IMR-90 (cell line): ENCODE results near the gene KL. TPM values are rescaled to one million over a fixed set of nuclear protein-coding genes. Genes with fewer than 3 reads are reported as not detected.

Experiments used
- ATAC-seq: fragments of 200-7000 bp; cut with Tn5 transposase; 2 replicates; pipeline ENCODE4 v1.9.1; 2020; ENCODE audit warnings: low read depth, mild to moderate bottlenecking, moderate library complexity
- BruUV-seq: library from RNA; stranded (reverse); fragments of 400-500 nt; replicated peaks from 2 replicates; lab custom pipeline; 2021; lab: Mats Ljungman, UMichigan
- CTCF ChIA-PET: fragments of 300-600 bp; formaldehyde crosslinking; extraction: SDS; loops from one replicate; lab custom pipeline; 2021; ENCODE audit warnings: antibody characterized with exemption; lab: Yijun Ruan, JAX
- POLR2A ChIA-PET: fragments of 300-600 bp; sonication (Branson Sonifier 250); formaldehyde crosslinking; loops from one replicate; lab custom pipeline; 2022; ENCODE audit warnings: antibody characterized with exemption; ENCODE audit not compliant: unreplicated experiment; lab: Charles Lee
- DNase-seq: peaks from one replicate; pipeline ENCODE4 v3.0.0; 2013
- H2AFZ ChIP-seq: replicated peaks from 2 replicates; pipeline ENCODE3; 2013; ENCODE audit warnings: low read length, mild to moderate bottlenecking; ENCODE audit not compliant: poor library complexity
- H2AK5ac ChIP-seq: 2 replicates; pipeline ENCODE4 v1.6.1; 2013; ENCODE audit warnings: low read depth, low read length, inconsistent platforms
- H2AK9ac ChIP-seq: replicated peaks from 2 replicates; pipeline ENCODE3; 2013; ENCODE audit warnings: mild to moderate bottlenecking, low read depth, low read length, moderate library complexity; ENCODE audit not compliant: poor library complexity
- H2BK120ac ChIP-seq: 2 replicates; pipeline ENCODE4 v1.6.1; 2013; ENCODE audit warnings: low read depth, low read length, inconsistent platforms
- H2BK15ac ChIP-seq: 3 replicates; pipeline ENCODE4 v1.6.1; 2013; ENCODE audit warnings: low read depth, low read length, inconsistent platforms
- H2BK20ac ChIP-seq: 2 replicates; pipeline ENCODE4 v1.6.1; 2013; ENCODE audit warnings: low read depth, mild to moderate bottlenecking, inconsistent platforms, low read length, moderate library complexity
- H2BK5ac ChIP-seq: 2 replicates; pipeline ENCODE4 v1.6.1; 2013; ENCODE audit warnings: mild to moderate bottlenecking, low read depth, low read length, inconsistent platforms; ENCODE audit not compliant: poor library complexity, severe bottlenecking
- H3K14ac ChIP-seq: replicated peaks from 2 replicates; pipeline ENCODE4 v1.6.1; 2013; ENCODE audit warnings: low read depth, low read length, inconsistent platforms
- H3K18ac ChIP-seq: 2 replicates; pipeline ENCODE4 v1.6.1; 2013; ENCODE audit warnings: low read depth, low read length, control low read depth
- H3K23ac ChIP-seq: 2 replicates; pipeline ENCODE4 v1.6.1; 2013; ENCODE audit warnings: low read depth, low read length, inconsistent platforms
- H3K27ac ChIP-seq: 2 replicates; pipeline ENCODE4 v1.5.1; 2013; ENCODE audit warnings: mild to moderate bottlenecking, control low read depth, low read length; ENCODE audit not compliant: insufficient read depth
- H3K27me3 ChIP-seq: 2 replicates; pipeline ENCODE4 v1.6.1; 2013; ENCODE audit warnings: low read length; ENCODE audit not compliant: control insufficient read depth, insufficient read depth
- H3K36me3 ChIP-seq: 2 replicates; pipeline ENCODE4 v1.6.1; 2013; ENCODE audit warnings: low read length, mixed read lengths; ENCODE audit not compliant: control insufficient read depth, insufficient read depth
- H3K4ac ChIP-seq: 2 replicates; pipeline ENCODE4 v1.6.1; 2013; ENCODE audit warnings: low read depth, low read length, inconsistent platforms
- H3K4me1 ChIP-seq: 2 replicates; pipeline ENCODE4 v1.6.1; 2013; ENCODE audit warnings: low read length, mixed read lengths; ENCODE audit not compliant: control insufficient read depth, insufficient read depth
- H3K4me2 ChIP-seq: 2 replicates; pipeline ENCODE4 v1.6.1; 2013; ENCODE audit warnings: low read depth, mild to moderate bottlenecking, control low read depth, low read length, moderate library complexity
- H3K4me3 ChIP-seq: 2 replicates; pipeline ENCODE4 v1.5.1; 2013; ENCODE audit warnings: low read depth, mild to moderate bottlenecking, control low read depth, low read length, moderate library complexity; ENCODE audit not compliant: insufficient read depth
- H3K56ac ChIP-seq: 2 replicates; pipeline ENCODE4 v1.6.1; 2013; ENCODE audit warnings: low read length, inconsistent platforms; ENCODE audit not compliant: insufficient read depth; ENCODE audit errors: extremely low read depth
- H3K79me1 ChIP-seq, 2 experiments: 2 replicates each; pipeline ENCODE4 v1.6.1; 2013; ENCODE audit warnings: low read length in 2 of 2, inconsistent platforms in 1 of 2, low read depth in 1 of 2
- H3K9ac ChIP-seq: 2 replicates; pipeline ENCODE4 v1.6.1; 2013; ENCODE audit warnings: low read depth, low read length, control low read depth
- H3K9me1 ChIP-seq: 2 replicates; pipeline ENCODE4 v1.6.1; 2013; ENCODE audit warnings: low read length, inconsistent platforms; ENCODE audit not compliant: insufficient read depth
- H3K9me3 ChIP-seq: 2 replicates; pipeline ENCODE4 v1.6.1; 2013; ENCODE audit warnings: low read length; ENCODE audit not compliant: control insufficient read depth, insufficient read depth
- H4K20me1 ChIP-seq: 2 replicates; pipeline ENCODE4 v1.6.1; 2013; ENCODE audit warnings: low read length, inconsistent platforms; ENCODE audit not compliant: insufficient read depth
- H4K5ac ChIP-seq: 2 replicates; pipeline ENCODE4 v1.6.1; 2013; ENCODE audit warnings: mild to moderate bottlenecking, low read depth, low read length, control low read depth
- H4K8ac ChIP-seq, 2 experiments: 2 replicates each; pipeline ENCODE4 v1.6.1; 2013; ENCODE audit warnings: low read depth in 2 of 2, low read length in 2 of 2, control low read depth in 1 of 2, inconsistent platforms in 1 of 2
- H4K91ac ChIP-seq: 2 replicates; pipeline ENCODE4 v1.6.1; 2013; ENCODE audit warnings: low read depth, low read length, inconsistent platforms; ENCODE audit not compliant: insufficient read depth
- BHLHE40 ChIP-seq: fragments of 150-350 bp; IDR thresholded peaks from 2 replicates; pipeline ENCODE4 v1.6.1; 2016; ENCODE audit warnings: mild to moderate bottlenecking, low read depth, low read length
- CHD1 ChIP-seq: IDR thresholded peaks from 2 replicates; pipeline ENCODE4 v1.6.1; 2012; ENCODE audit warnings: low read depth, low read length, improper control_type of control experiment
- FOS ChIP-seq: fragments of 150-350 bp; IDR thresholded peaks from 2 replicates; pipeline ENCODE4 v1.6.1; 2016; ENCODE audit warnings: low read depth, low read length
- MAFK ChIP-seq: IDR thresholded peaks from 2 replicates; pipeline ENCODE4 v1.6.1; 2012; ENCODE audit warnings: low read depth, low read length, improper control_type of control experiment
- MAZ ChIP-seq: IDR thresholded peaks from 2 replicates; pipeline ENCODE4 v1.6.1; 2012; ENCODE audit warnings: low read depth, mild to moderate bottlenecking, low read length, improper control_type of control experiment, moderate library complexity, borderline replicate concordance
- NFE2L2 ChIP-seq: fragments of 150-350 bp; IDR thresholded peaks from 2 replicates; pipeline ENCODE4 v1.6.1; 2016; ENCODE audit warnings: low read depth, mild to moderate bottlenecking, low read length
- POLR2A ChIP-seq: IDR thresholded peaks from 2 replicates; pipeline ENCODE4 v1.6.1; 2012; ENCODE audit warnings: mild to moderate bottlenecking, low read depth, low read length
- RAD21 ChIP-seq: IDR thresholded peaks from 2 replicates; pipeline ENCODE4 v1.6.1; 2012; ENCODE audit warnings: low read length, improper control_type of control experiment
- RCOR1 ChIP-seq: IDR thresholded peaks from 2 replicates; pipeline ENCODE4 v1.6.1; 2012; ENCODE audit warnings: mild to moderate bottlenecking, low read length, improper control_type of control experiment; ENCODE audit not compliant: insufficient replicate concordance
- RFX5 ChIP-seq: IDR thresholded peaks from 2 replicates; pipeline ENCODE4 v1.8.0; 2012; ENCODE audit warnings: low read depth, mild to moderate bottlenecking, low read length, moderate library complexity
- SMC3 ChIP-seq: fragments of 150-350 bp; IDR thresholded peaks from 2 replicates; pipeline ENCODE4 v1.6.1; 2016; ENCODE audit warnings: low read depth, mild to moderate bottlenecking, antibody characterized with exemption, low read length, moderate library complexity
- WGBS, 2 experiments: methylation state at CpG; one replicate each; pipeline versions ENCODE4 v1.1.5 to v1.1.7; 2013; ENCODE audit warnings: missing lambda C conversion rate in 2 of 2; ENCODE audit not compliant: insufficient read length in 1 of 2; ENCODE audit errors: extremely low coverage in 2 of 2; 5-methylcytosine and 5-hydroxymethylcytosine counted together
- dilution Hi-C: fragments of 300-500 bp; cut with HindIII; formaldehyde crosslinking; loops from one replicate; pipeline ENCODE4 v1.14.3; 2018; ENCODE audit warnings: low sequenced_read_pairs; ENCODE audit not compliant: unreplicated experiment
- in situ Hi-C: fragments of 300-500 bp; cut with MboI; formaldehyde crosslinking; loops from 3 replicates; pipeline ENCODE4 v1.14.3; 2019; ENCODE audit warnings: low sequenced_read_pairs, inconsistent platforms, mixed read lengths
- intact Hi-C: fragments of 100-400 bp; cut with micrococcal nuclease; formaldehyde crosslinking; loops from 2 replicates; pipeline ENCODE4 v1.10.0; 2022
- polyA plus RNA-seq, 3 experiments: library from polyadenylated mRNA; depleted of rRNA; stranded (reverse); fragments of >200 nt; gene quantifications; 2 replicates each; pipeline ENCODE4 v1.2.3, GENCODE V29; 2012; ENCODE audit warnings: low replicate concordance in 1 of 3
- total RNA-seq: library from RNA; depleted of rRNA; stranded (reverse); fragments of >200 nt; gene quantifications from 2 replicates; pipeline ENCODE4 v1.2.3, GENCODE V29; 2012
- TF ChIP-seq, protein P1 (sequence below): fragments of 150-350 bp; IDR thresholded peaks from 2 replicates; pipeline ENCODE4 v1.6.1; 2016; ENCODE audit warnings: low read depth, mild to moderate bottlenecking, low read length, moderate library complexity, borderline replicate concordance
- TF ChIP-seq, protein P2 (sequence below): conservative IDR thresholded peaks from 2 replicates; pipeline ENCODE4 v1.5.1; 2012; ENCODE audit warnings: mild to moderate bottlenecking, low read depth, low read length, improper control_type of control experiment
- TF ChIP-seq, protein P3 (sequence below): fragments of 150-350 bp; IDR thresholded peaks from 2 replicates; pipeline ENCODE4 v1.6.1; 2017; ENCODE audit warnings: mild to moderate bottlenecking, antibody characterized with exemption, low read length, low read depth

The KL gene
- total and polyA plus RNA-seq, 2 of the 4 experiments (the other 2 are of a cell fraction): not detected

DNA sequence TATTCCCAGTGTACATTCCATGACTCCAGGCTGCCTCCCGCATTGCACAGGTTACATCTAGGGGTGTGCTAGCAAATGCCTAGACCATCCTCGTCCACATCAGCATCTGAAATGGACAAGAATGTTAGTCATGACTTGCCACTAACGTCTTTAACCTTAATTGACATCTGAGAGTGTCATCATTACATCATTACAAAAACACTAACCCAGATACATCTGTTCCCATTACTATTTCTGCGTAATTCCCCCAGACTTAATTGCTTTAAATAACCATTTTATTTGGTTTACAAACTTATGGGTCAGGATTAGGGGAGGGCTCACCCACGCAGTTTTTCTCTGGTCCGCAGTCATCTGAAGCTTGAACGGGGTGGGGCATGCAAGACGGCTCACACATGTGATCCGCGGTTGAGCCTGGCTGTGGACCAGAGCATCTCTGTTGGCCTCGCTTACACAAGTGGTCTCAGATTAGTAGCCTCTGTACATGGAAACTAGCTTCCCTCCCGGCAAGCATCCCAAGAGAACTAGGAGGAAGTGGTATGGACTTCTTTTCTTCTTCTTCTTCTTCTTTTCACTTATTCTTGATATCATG lies 15.9 kb downstream of the KL start:
- H3K9ac ChIP-seq: no peak overlapping the region
- no peak overlapping the region for H2BK15ac ChIP-seq
- H3K23ac ChIP-seq: no peak overlapping the region
- no peaks in the 10 kb centered on the region for H3K4me1 ChIP-seq
- no peak overlapping the region for H3K14ac ChIP-seq
- H4K91ac ChIP-seq: no peak overlapping the region
- 90% methylated on average over 7 of the region's 12 CpGs; no CpG with 5 or more reads in 1 of the 2 experiments for WGBS, 2 experiments
- H3K18ac ChIP-seq: no peak overlapping the region
- dilution Hi-C loops: no loop called here
- no peak overlapping the region for H4K8ac ChIP-seq
- H3K27me3 ChIP-seq: peaks cover 7% of the 10 kb centered on the region
- H2AK9ac ChIP-seq: no peak overlapping the region
- in situ Hi-C loops: no loop called here
- H3K79me1 ChIP-seq: no peaks in the 10 kb centered on the region
- no peak overlapping the region for H2AK5ac ChIP-seq
- H3K56ac ChIP-seq: no peak overlapping the region
- H2BK20ac ChIP-seq: no peak overlapping the region
- H3K9me1 ChIP-seq: peaks cover 3% of the 10 kb centered on the region
- H2AFZ ChIP-seq: no peak overlapping the region
- ChIA-PET POLR2A (no interaction called here), CTCF (interaction anchor here (1.1 to 1.3 kb wide), 2 partner anchors 12 to 13 kb away, joined by 3 read pairs; no protein-coding TSS in a partner anchor)
- no peak for TF ChIP-seq MAZ
- TF ChIP-seq CHD1: no peak
- no peak for TF ChIP-seq BHLHE40
- TF ChIP-seq RFX5: no peak
- TF ChIP-seq MAFK: no peak
- TF ChIP-seq, protein P1, sequence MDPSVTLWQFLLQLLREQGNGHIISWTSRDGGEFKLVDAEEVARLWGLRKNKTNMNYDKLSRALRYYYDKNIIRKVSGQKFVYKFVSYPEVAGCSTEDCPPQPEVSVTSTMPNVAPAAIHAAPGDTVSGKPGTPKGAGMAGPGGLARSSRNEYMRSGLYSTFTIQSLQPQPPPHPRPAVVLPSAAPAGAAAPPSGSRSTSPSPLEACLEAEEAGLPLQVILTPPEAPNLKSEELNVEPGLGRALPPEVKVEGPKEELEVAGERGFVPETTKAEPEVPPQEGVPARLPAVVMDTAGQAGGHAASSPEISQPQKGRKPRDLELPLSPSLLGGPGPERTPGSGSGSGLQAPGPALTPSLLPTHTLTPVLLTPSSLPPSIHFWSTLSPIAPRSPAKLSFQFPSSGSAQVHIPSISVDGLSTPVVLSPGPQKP: no peak
- no peak for TF ChIP-seq NFE2L2
- no peak for TF ChIP-seq RCOR1
- TF ChIP-seq POLR2A: no peak
- TF ChIP-seq SMC3: no peak
- TF ChIP-seq, protein P2, sequence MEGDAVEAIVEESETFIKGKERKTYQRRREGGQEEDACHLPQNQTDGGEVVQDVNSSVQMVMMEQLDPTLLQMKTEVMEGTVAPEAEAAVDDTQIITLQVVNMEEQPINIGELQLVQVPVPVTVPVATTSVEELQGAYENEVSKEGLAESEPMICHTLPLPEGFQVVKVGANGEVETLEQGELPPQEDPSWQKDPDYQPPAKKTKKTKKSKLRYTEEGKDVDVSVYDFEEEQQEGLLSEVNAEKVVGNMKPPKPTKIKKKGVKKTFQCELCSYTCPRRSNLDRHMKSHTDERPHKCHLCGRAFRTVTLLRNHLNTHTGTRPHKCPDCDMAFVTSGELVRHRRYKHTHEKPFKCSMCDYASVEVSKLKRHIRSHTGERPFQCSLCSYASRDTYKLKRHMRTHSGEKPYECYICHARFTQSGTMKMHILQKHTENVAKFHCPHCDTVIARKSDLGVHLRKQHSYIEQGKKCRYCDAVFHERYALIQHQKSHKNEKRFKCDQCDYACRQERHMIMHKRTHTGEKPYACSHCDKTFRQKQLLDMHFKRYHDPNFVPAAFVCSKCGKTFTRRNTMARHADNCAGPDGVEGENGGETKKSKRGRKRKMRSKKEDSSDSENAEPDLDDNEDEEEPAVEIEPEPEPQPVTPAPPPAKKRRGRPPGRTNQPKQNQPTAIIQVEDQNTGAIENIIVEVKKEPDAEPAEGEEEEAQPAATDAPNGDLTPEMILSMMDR: no peak
- TF ChIP-seq RAD21: no peak
- no peak for TF ChIP-seq FOS
- TF ChIP-seq, protein P3, sequence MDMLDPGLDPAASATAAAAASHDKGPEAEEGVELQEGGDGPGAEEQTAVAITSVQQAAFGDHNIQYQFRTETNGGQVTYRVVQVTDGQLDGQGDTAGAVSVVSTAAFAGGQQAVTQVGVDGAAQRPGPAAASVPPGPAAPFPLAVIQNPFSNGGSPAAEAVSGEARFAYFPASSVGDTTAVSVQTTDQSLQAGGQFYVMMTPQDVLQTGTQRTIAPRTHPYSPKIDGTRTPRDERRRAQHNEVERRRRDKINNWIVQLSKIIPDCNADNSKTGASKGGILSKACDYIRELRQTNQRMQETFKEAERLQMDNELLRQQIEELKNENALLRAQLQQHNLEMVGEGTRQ: no peak
- intact Hi-C loops: loop anchor here (10.0 kb wide), 1 partner anchor 447 kb away; the partner anchor contains the start of gene PDS5B
- H2BK5ac ChIP-seq: no peak overlapping the region
- H3K4me3 ChIP-seq: no peak overlapping the region
- no peak for ATAC-seq
- H4K5ac ChIP-seq: no peak overlapping the region
- BruUV-seq: no TSS peak
- H3K9me3 ChIP-seq: no peaks in the 10 kb centered on the region
- H3K4ac ChIP-seq: no peak overlapping the region
- no peak overlapping the region for H3K4me2 ChIP-seq
- H3K27ac ChIP-seq: no peak overlapping the region
- H4K20me1 ChIP-seq: no peaks in the 10 kb centered on the region
- H2BK120ac ChIP-seq: no peak overlapping the region
- H3K36me3 ChIP-seq: no peaks in the 10 kb centered on the region
- peak; percentile 10 for DNase-seq
